HL-60 (cell line): Measurements from ENCODE around the gene FAM118A.

ENCODE experiments used
- DNase-seq, 2 experiments: peaks; one replicate each; pipeline ENCODE4 v3.0.0-alpha.2; 2010 to 2020; ENCODE audit warnings: low read depth in 1 of 2, low spot score in 1 of 2
- H3K27ac ChIP-seq: fragments of 250-450 bp; sonication (Bioruptor Pico); replicated peaks from 2 replicates; pipeline ENCODE4 v1.5.1; 2020; ENCODE audit warnings: mild to moderate bottlenecking, moderate library complexity
- H3K27me3 ChIP-seq: fragments of 250-450 bp; sonication (Bioruptor Pico); 2 replicates; pipeline ENCODE4 v1.5.1; 2021; ENCODE audit warnings: mild to moderate bottlenecking, moderate library complexity; ENCODE audit not compliant: insufficient read depth, poor library complexity, severe bottlenecking
- H3K4me3 ChIP-seq: replicated peaks from 2 replicates; pipeline ENCODE4 v1.5.1; 2011; ENCODE audit warnings: mild to moderate bottlenecking, control low read depth, low read length; ENCODE audit not compliant: insufficient read depth
- CTCF ChIP-seq: IDR thresholded peaks from one replicate; pipeline ENCODE4 v1.5.1; 2011; ENCODE audit warnings: low read length, control low read depth, inconsistent platforms; ENCODE audit not compliant: insufficient read depth
- GABPA ChIP-seq: IDR thresholded peaks from 2 replicates; pipeline ENCODE4 v1.6.1; 2012; ENCODE audit warnings: low read depth
- POLR2AphosphoS5 ChIP-seq: IDR thresholded peaks from 2 replicates; pipeline ENCODE4 v1.6.1; 2012; ENCODE audit warnings: low read depth
- REST ChIP-seq: IDR thresholded peaks from 2 replicates; pipeline ENCODE4 v1.6.1; 2012; ENCODE audit warnings: low read depth; ENCODE audit not compliant: insufficient replicate concordance
- SPI1 ChIP-seq: IDR thresholded peaks from 2 replicates; pipeline ENCODE4 v1.6.1; 2012; ENCODE audit warnings: low read depth, mild to moderate bottlenecking, borderline replicate concordance

Gene FAM118A

GRCh38 chr22:45296628-45297297, 13.0 kb upstream of the FAM118A start:
- TF ChIP-seq POLR2AphosphoS5, result no peak
- TF ChIP-seq REST, result no peak
- TF ChIP-seq CTCF, result no peak
- TF ChIP-seq GABPA, result no peak
- no peak for TF ChIP-seq SPI1
- Histone ChIP-seq H3K27ac (no peak overlapping the region), H3K27me3 (no peaks in the 10 kb centered on the region), H3K4me3 (no peak overlapping the region)
- peak in 1 of 2 experiments; percentile 54 for DNase-seq

- no peak for DNase-seq
- TF ChIP-seq POLR2AphosphoS5 (no peak), CTCF (no peak), SPI1 (no peak), GABPA (no peak), REST (no peak)
Observed at GRCh38 chr22:45298934-45299505, 10.7 kb upstream of the FAM118A start.

GRCh38 chr22:45302751-45303150, 7.0 kb upstream of the FAM118A start:
- DNase-seq, result no peak
- TF ChIP-seq SPI1, result no peak
- no peak for TF ChIP-seq CTCF
- TF ChIP-seq GABPA, result no peak
- no peak for TF ChIP-seq POLR2AphosphoS5
- TF ChIP-seq REST, result no peak
- no peak overlapping the region for H3K27ac ChIP-seq

More at GRCh38 chr22:45298934-45299505, 10.7 kb upstream of the FAM118A start:
- H3K27me3 ChIP-seq, result no peaks in the 10 kb centered on the region
- H3K4me3 ChIP-seq, result no peak overlapping the region
- no peak overlapping the region for H3K27ac ChIP-seq

More at GRCh38 chr22:45302751-45303150, 7.0 kb upstream of the FAM118A start:
- Histone ChIP-seq H3K4me3 (no peak overlapping the region), H3K27me3 (no peaks in the 10 kb centered on the region)
